CD14-positive monocyte (primary cell): Measurements from ENCODE around the gene CTNND2. TPM values are rescaled to one million over a fixed set of nuclear protein-coding genes. Genes with fewer than 3 reads are reported as not detected.

Experiments used
- DNase-seq, 3 donors: peaks; one replicate each; pipeline ENCODE4 v3.0.0-alpha.2; 2011 to 2022
- H2AFZ ChIP-seq: 2 replicates; pipeline ENCODE4 v1.6.0; 2012; ENCODE audit warnings: mild to moderate bottlenecking, low read depth, low read length, inconsistent platforms; ENCODE audit not compliant: insufficient read depth, poor library complexity, severe bottlenecking
- H3K27ac ChIP-seq, 2 donors: 1 replicate in 1 of 2; 2 replicates in 1 of 2; pipeline ENCODE4 v1.5.1; 2012 to 2013; ENCODE audit warnings: low read length in 2 of 2, control low read depth in 1 of 2, inconsistent platforms in 1 of 2, low read depth in 1 of 2, mild to moderate bottlenecking in 1 of 2
- H3K27me3 ChIP-seq, 2 donors: one replicate each; pipeline versions ENCODE4 v1.6.0 to v1.6.1; 2011 to 2013; ENCODE audit warnings: low read length in 2 of 2; ENCODE audit not compliant: control insufficient read depth in 2 of 2, insufficient read depth in 2 of 2
- H3K36me3 ChIP-seq, 2 donors: replicated peaks in 1 of 2; 1 replicate in 1 of 2; 2 replicates in 1 of 2; pipeline versions ENCODE4 v1.5.1 to v1.6.1; 2012 to 2013; ENCODE audit warnings: low read length in 2 of 2, control low read depth in 1 of 2, inconsistent platforms in 1 of 2, mild to moderate bottlenecking in 1 of 2; ENCODE audit not compliant: insufficient read depth in 2 of 2, control insufficient read depth in 1 of 2
- H3K4me1 ChIP-seq, 2 donors: 1 replicate in 1 of 2; 2 replicates in 1 of 2; pipeline versions ENCODE4 v1.5.1 to v1.6.1; 2012 to 2013; ENCODE audit warnings: low read length in 2 of 2, control low read depth in 1 of 2, inconsistent platforms in 1 of 2, mild to moderate bottlenecking in 1 of 2, moderate library complexity in 1 of 2; ENCODE audit not compliant: insufficient read depth in 2 of 2, control insufficient read depth in 1 of 2
- H3K4me2 ChIP-seq: replicated peaks from 2 replicates; pipeline ENCODE3; 2012; ENCODE audit warnings: low read length, moderate library complexity, mild to moderate bottlenecking; ENCODE audit not compliant: poor library complexity, severe bottlenecking; ENCODE audit errors: extremely low read depth
- H3K4me3 ChIP-seq, 3 experiments: fragments of 200-600 bp in 1 of 3; sonication (generic) in 1 of 3; replicated peaks in 1 of 3; 1 replicate in 2 of 3; 2 replicates in 1 of 3; pipeline ENCODE4 v1.5.1; 2011 to 2013; ENCODE audit warnings: low read length in 3 of 3, mild to moderate bottlenecking in 3 of 3, control low read depth in 2 of 3, low read depth in 2 of 3, inconsistent platforms in 1 of 3, moderate library complexity in 1 of 3
- H3K79me2 ChIP-seq: 2 replicates; pipeline ENCODE4 v1.6.0; 2012; ENCODE audit warnings: mild to moderate bottlenecking, control low read depth, inconsistent platforms, low read length, moderate library complexity; ENCODE audit not compliant: insufficient read depth
- H3K9ac ChIP-seq: 2 replicates; pipeline ENCODE4 v1.6.0; 2017; ENCODE audit warnings: low read length, mild to moderate bottlenecking; ENCODE audit not compliant: insufficient read depth, poor library complexity, severe bottlenecking
- H3K9me3 ChIP-seq, 2 donors: replicated peaks in 1 of 2; 1 replicate in 1 of 2; 2 replicates in 1 of 2; pipeline versions ENCODE4 v1.5.1 to v1.6.1; 2012 to 2013; ENCODE audit warnings: low read length in 2 of 2, control low read depth in 1 of 2; ENCODE audit not compliant: control insufficient read depth in 1 of 2, insufficient read depth in 1 of 2
- H4K20me1 ChIP-seq: 2 replicates; pipeline ENCODE4 v1.6.0; 2012; ENCODE audit warnings: mild to moderate bottlenecking, low read length, control low read depth, moderate library complexity; ENCODE audit not compliant: insufficient read depth
- H3K27ac Mint-ChIP-seq, 7 donors: one replicate each; pipeline ENCODE4 v1.8.0; 2020; ENCODE audit warnings: mild to moderate bottlenecking in 7 of 7, mixed read lengths in 7 of 7, moderate library complexity in 6 of 7, inconsistent platforms in 2 of 7
- H3K27me3 Mint-ChIP-seq, 3 donors: one replicate each; pipeline ENCODE4 v1.8.0; 2021 to 2022; ENCODE audit warnings: low read depth in 3 of 3, mild to moderate bottlenecking in 3 of 3, mixed read lengths in 3 of 3, moderate library complexity in 3 of 3, inconsistent platforms in 1 of 3
- H3K36me3 Mint-ChIP-seq, 2 donors: one replicate each; pipeline ENCODE4 v1.8.0; 2020; ENCODE audit warnings: mixed read lengths in 2 of 2, inconsistent platforms in 1 of 2, mild to moderate bottlenecking in 1 of 2
- H3K4me1 Mint-ChIP-seq: one replicate; pipeline ENCODE4 v1.8.0; 2020; ENCODE audit warnings: mild to moderate bottlenecking, mixed read lengths
- H3K4me3 Mint-ChIP-seq, 2 donors: one replicate each; pipeline ENCODE4 v1.8.0; 2020; ENCODE audit warnings: mild to moderate bottlenecking in 2 of 2, mixed read lengths in 2 of 2, moderate library complexity in 1 of 2
- H3K9me3 Mint-ChIP-seq, 7 donors: one replicate each; pipeline ENCODE4 v1.8.0; 2020 to 2022; ENCODE audit warnings: mixed read lengths in 7 of 7, mild to moderate bottlenecking in 6 of 7, moderate library complexity in 6 of 7, inconsistent platforms in 2 of 7
- CTCF ChIP-seq: fragments of 200-600 bp; IDR thresholded peaks from one replicate; pipeline ENCODE4 v1.8.0; 2022; ENCODE audit warnings: antibody characterized with exemption, mild to moderate bottlenecking
- WGBS: methylation state at CpG from one replicate; pipeline ENCODE4 v1.1.5; 2013; ENCODE audit warnings: missing lambda C conversion rate; ENCODE audit not compliant: insufficient coverage; 5-methylcytosine and 5-hydroxymethylcytosine counted together
- intact Hi-C, 2 donors: fragments of 100-400 bp; cut with micrococcal nuclease; formaldehyde crosslinking; loops; one replicate each; pipeline versions ENCODE4 v1.15.0 to v1.15.1; 2023
- polyA plus RNA-seq, 3 donors: library from polyadenylated mRNA; depleted of rRNA in 1 of 3; unstranded in 2 of 3; stranded (reverse) in 1 of 3; fragments of 300-500 nt in 2 of 3; fragments of >200 nt in 1 of 3; fragmentation: Illumina TruSeq in 2 of 3; gene quantifications; 1 replicate in 2 of 3; 2 replicates in 1 of 3; pipeline ENCODE4 v1.2.3, GENCODE V29; 2012 to 2021

The CTNND2 gene
- polyA plus RNA-seq, 3 donors, result not detected

- peak overlapping the region in 1 of 3 experiments; percentile 20 for H3K4me3 ChIP-seq
- H3K27me3 ChIP-seq, result no peaks in the 10 kb centered on the region
- peak; percentile 74 to 87 (median 79) for DNase-seq
- H3K36me3 ChIP-seq, result no peaks in the 10 kb centered on the region
- no peak for TF ChIP-seq CTCF
- WGBS, result no CpG with 5 or more reads among the region's 2 CpGs
- H3K79me2 ChIP-seq, result no peaks in the 10 kb centered on the region
- H4K20me1 ChIP-seq, result no peaks in the 10 kb centered on the region
- Mint-ChIP-seq H3K4me1 (peaks cover 38% of the 10 kb centered on the region), H3K4me3 (peak overlapping the region in 1 of 2 donors; percentile 65), H3K27me3 (peaks cover 0 to 12% (median 3%) of the 10 kb centered on the region in 3 donors), H3K36me3 (no peaks in the 10 kb centered on the region), H3K9me3 (peaks cover 0 to 3% (median 0%) of the 10 kb centered on the region in 7 donors), H3K27ac (peak overlapping the region; percentile 65 to 88 (median 85))
- peak overlapping the region; percentile 45 for H3K4me2 ChIP-seq
- intact Hi-C loops, result no loop called here
- peaks cover 38 to 42% of the 10 kb centered on the region in 2 donors for H3K4me1 ChIP-seq
- no peak overlapping the region for H2AFZ ChIP-seq
- no peak overlapping the region for H3K9ac ChIP-seq
- peak overlapping the region in 1 of 2 donors; percentile 73 for H3K27ac ChIP-seq
- H3K9me3 ChIP-seq, result no peaks in the 10 kb centered on the region
Measured at GRCh38 chr5:11302663-11303062, 601.6 kb downstream of the CTNND2 start.

- Mint-ChIP-seq H3K36me3 (no peaks in the 10 kb centered on the region), H3K4me3 (no peak overlapping the region), H3K4me1 (peaks cover 38% of the 10 kb centered on the region), H3K27ac (peak overlapping the region; percentile 20 to 86 (median 79)), H3K9me3 (peaks cover 0 to 6% (median 0%) of the 10 kb centered on the region in 7 donors), H3K27me3 (peaks cover 0 to 12% (median 1%) of the 10 kb centered on the region in 3 donors)
- WGBS, result 85% methylated on average over 6 of the region's 9 CpGs
- no peak for DNase-seq
- intact Hi-C loops, result no loop called here
- Histone ChIP-seq H3K36me3 (no peaks in the 10 kb centered on the region), H3K4me1 (peaks cover 38 to 42% of the 10 kb centered on the region in 2 donors), H3K4me2 (no peak overlapping the region), H3K79me2 (no peaks in the 10 kb centered on the region), H3K27me3 (no peaks in the 10 kb centered on the region), H3K9me3 (no peaks in the 10 kb centered on the region), H3K27ac (peak overlapping the region; percentile 58 to 73), H4K20me1 (no peaks in the 10 kb centered on the region), H3K9ac (no peak overlapping the region), H2AFZ (no peak overlapping the region), H3K4me3 (peak overlapping the region in 1 of 3 experiments; percentile 18)
- TF ChIP-seq CTCF, result no peak
Measured at GRCh38 chr5:11301171-11301570, 603.1 kb downstream of the CTNND2 start.
